Body of pancreas (tissue), 4 donors: ENCODE results near the gene TRIM46.

Experiments used
- CTCF ChIP-seq, 7 experiments: fragments of 450-650 bp in 4 of 7; fragments of 200-600 bp in 3 of 7; sonication (generic) in 3 of 7; IDR thresholded peaks; one replicate each; pipeline ENCODE4 v1.5.1; 2016 to 2019; ENCODE audit warnings: antibody characterized with exemption in 7 of 7
- POLR2A ChIP-seq, 3 donors: fragments of 450-650 bp; IDR thresholded peaks; one replicate each; pipeline ENCODE4 v1.6.1; 2016; ENCODE audit warnings: antibody characterized with exemption in 3 of 3, mild to moderate bottlenecking in 2 of 3

- TF ChIP-seq CTCF (IDR thresholded peaks at IDR 0.05) (no peak), POLR2A (IDR thresholded peaks at IDR 0.05) (peak in 1 of 3 donors; percentile 9)
These were observed 13.3 kb downstream of the TRIM46 start for GRCh38 chr1:155186794-155187455.
